Progenitor cell of endocrine pancreas (in vitro differentiated cells): ENCODE measurements around the gene FHOD3. TPM values are rescaled to one million over a fixed set of nuclear protein-coding genes. Genes with fewer than 3 reads are reported as not detected.
"Not testable (repeated sequence)": the region's sequence is repeated elsewhere in the genome, so short reads cannot be mapped to it uniquely, and the experiment has no call there.

Experiments used
- DNase-seq: peaks from one replicate; pipeline ENCODE4 v3.0.0; 2021; ENCODE audit warnings: low spot score; ENCODE audit not compliant: unreplicated experiment
- H3K27ac Mint-ChIP-seq: 2 replicates; pipeline ENCODE4 v1.8.0; 2021; ENCODE audit warnings: mild to moderate bottlenecking, moderate library complexity, mixed read lengths
- H3K27me3 Mint-ChIP-seq: 2 replicates; pipeline ENCODE4 v1.8.0; 2021; ENCODE audit warnings: mixed read lengths
- H3K36me3 Mint-ChIP-seq: 2 replicates; pipeline ENCODE4 v1.8.0; 2022; ENCODE audit warnings: mixed read lengths; ENCODE audit not compliant: insufficient read depth
- H3K4me1 Mint-ChIP-seq: 2 replicates; pipeline ENCODE4 v1.8.0; 2021; ENCODE audit warnings: low read depth, mixed read lengths
- H3K4me3 Mint-ChIP-seq: 2 replicates; pipeline ENCODE4 v1.8.0; 2021; ENCODE audit warnings: low read depth, mild to moderate bottlenecking, moderate library complexity, mixed read lengths
- H3K9me3 Mint-ChIP-seq: 2 replicates; pipeline ENCODE4 v1.8.0; 2021; ENCODE audit warnings: low read depth, mixed read lengths
- CTCF ChIP-seq: fragments of 200-600 bp; sonication (generic); IDR thresholded peaks from one replicate; pipeline ENCODE4 v1.5.0; 2021; ENCODE audit warnings: antibody characterized with exemption, mild to moderate bottlenecking; ENCODE audit not compliant: unreplicated experiment
- total RNA-seq: library from RNA; stranded (reverse); gene quantifications from 2 replicates; pipeline ENCODE4 v1.2.1, GENCODE V29; 2021

FHOD3 gene
- total RNA-seq, 1 donor from 2014 or later, result 1.6 TPM

GRCh38 chr18:36352384-36352783, 54.9 kb downstream of the FHOD3 start:
- Mint-ChIP-seq H3K4me3 (no peak overlapping the region), H3K27ac (no peak overlapping the region), H3K36me3 (no peaks in the 10 kb centered on the region), H3K27me3 (peaks cover 2% of the 10 kb centered on the region), H3K9me3 (no peaks in the 10 kb centered on the region), H3K4me1 (peaks cover 4% of the 10 kb centered on the region)
- DNase-seq, result no peak
- TF ChIP-seq CTCF, result no peak

GRCh38 chr18:36354989-36355388, 57.5 kb downstream of the FHOD3 start:
- H3K27me3 Mint-ChIP-seq, result peaks cover 2% of the 10 kb centered on the region
- H3K4me1 Mint-ChIP-seq, result peaks cover 4% of the 10 kb centered on the region
- no peak for DNase-seq
- no peaks in the 10 kb centered on the region for H3K9me3 Mint-ChIP-seq
- no peak overlapping the region for H3K4me3 Mint-ChIP-seq
- no peak for TF ChIP-seq CTCF
- no peaks in the 10 kb centered on the region for H3K36me3 Mint-ChIP-seq
- no peak overlapping the region for H3K27ac Mint-ChIP-seq

GRCh38 chr18:36355511-36355910, 58.0 kb downstream of the FHOD3 start:
- Mint-ChIP-seq H3K4me1 (peaks cover 1% of the 10 kb centered on the region), H3K4me3 (no peak overlapping the region), H3K36me3 (no peaks in the 10 kb centered on the region), H3K9me3 (no peaks in the 10 kb centered on the region), H3K27ac (no peak overlapping the region), H3K27me3 (peaks cover 2% of the 10 kb centered on the region)
- no peak for DNase-seq
- no peak for TF ChIP-seq CTCF

- not testable (repeated sequence) for H3K27me3 Mint-ChIP-seq, H3K36me3 Mint-ChIP-seq, H3K9me3 Mint-ChIP-seq, H3K27ac Mint-ChIP-seq, H3K4me3 Mint-ChIP-seq, DNase-seq, H3K4me1 Mint-ChIP-seq
Observed at GRCh38 chr18:36356741-36357140, 59.2 kb downstream of the FHOD3 start.

- H3K27ac Mint-ChIP-seq, result no peak overlapping the region
- H3K4me1 Mint-ChIP-seq, result no peaks in the 10 kb centered on the region
- H3K4me3 Mint-ChIP-seq, result no peak overlapping the region
- H3K9me3 Mint-ChIP-seq, result peaks cover 2% of the 10 kb centered on the region
- no peaks in the 10 kb centered on the region for H3K27me3 Mint-ChIP-seq
- no peak for TF ChIP-seq CTCF
- H3K36me3 Mint-ChIP-seq, result no peaks in the 10 kb centered on the region
- no peak for DNase-seq
Observed at GRCh38 chr18:36358141-36358540, 60.6 kb downstream of the FHOD3 start.

GRCh38 chr18:36360256-36360909, 62.9 kb downstream of the FHOD3 start:
- Mint-ChIP-seq H3K27ac (no peak overlapping the region), H3K27me3 (peaks cover 5% of the 10 kb centered on the region), H3K36me3 (peaks cover 2% of the 10 kb centered on the region), H3K4me3 (no peak overlapping the region), H3K4me1 (no peaks in the 10 kb centered on the region), H3K9me3 (peaks cover 7% of the 10 kb centered on the region)
- DNase-seq, result no peak
- no peak for TF ChIP-seq CTCF
